Measurements from ENCODE around the gene KCNG1. TPM values are rescaled to one million over a fixed set of nuclear protein-coding genes. Genes with fewer than 3 reads are reported as not detected.

Gene KCNG1
- total and polyA plus RNA-seq, 2 of the 4 experiments (the other 2 are of a cell fraction), result 23.7 to 51.4 TPM

- H3K9ac ChIP-seq (ENCODE audit: low read depth, low read length), result no peak overlapping the region
- no peak overlapping the region for H3K4me2 ChIP-seq (ENCODE audit: low read depth, low read length)
- H3K14ac ChIP-seq (replicated peaks; ENCODE audit: low read depth, low read length), result no peak overlapping the region
- no CpG with 5 or more reads among the region's 9 CpGs for WGBS, 2 experiments (ENCODE audit: extremely low coverage in 2 of 2, insufficient read length in 1 of 2)
- no peak overlapping the region for H3K23ac ChIP-seq (ENCODE audit: low read depth, low read length)
- CTCF ChIA-PET, result no interaction called here
- no peak overlapping the region for H3K56ac ChIP-seq (ENCODE audit: extremely low read depth, insufficient read depth, low read length)
- H3K4me3 ChIP-seq (ENCODE audit: insufficient read depth, low read depth, low read length), result no peak overlapping the region
- no TSS peak for BruUV-seq (replicated peaks)
- no peak overlapping the region for H2AFZ ChIP-seq (replicated peaks; ENCODE audit: low read length, poor library complexity)
- no peak overlapping the region for H2BK15ac ChIP-seq (ENCODE audit: low read depth, low read length)
- no peak overlapping the region for H2BK20ac ChIP-seq (ENCODE audit: low read depth, low read length)
- no peak overlapping the region for H3K27ac ChIP-seq (ENCODE audit: insufficient read depth, low read length)
- H2AK5ac ChIP-seq (ENCODE audit: low read depth, low read length), result no peak overlapping the region
- peaks cover 55% of the 10 kb centered on the region for H3K27me3 ChIP-seq (ENCODE audit: control insufficient read depth, insufficient read depth, low read length)
- H4K20me1 ChIP-seq (ENCODE audit: insufficient read depth, low read length), result no peaks in the 10 kb centered on the region
- H3K18ac ChIP-seq (ENCODE audit: low read depth, low read length), result no peak overlapping the region
- no peak overlapping the region for H4K8ac ChIP-seq (ENCODE audit: low read depth in 2 of 2, low read length in 2 of 2)
- no peak overlapping the region for H2BK120ac ChIP-seq (ENCODE audit: low read depth, low read length)
- peaks cover 16% of the 10 kb centered on the region for H3K9me3 ChIP-seq (ENCODE audit: control insufficient read depth, insufficient read depth, low read length)
- dilution Hi-C loops (cut with HindIII; ENCODE audit: low sequenced_read_pairs, unreplicated experiment) (no loop called here), in situ Hi-C loops (cut with MboI; ENCODE audit: low sequenced_read_pairs) (no loop called here), intact Hi-C loops (cut with micrococcal nuclease) (no loop called here)
- no peaks in the 10 kb centered on the region for H3K79me1 ChIP-seq (ENCODE audit: low read depth in 1 of 2, low read length in 2 of 2)
- H3K4me1 ChIP-seq (ENCODE audit: control insufficient read depth, insufficient read depth, low read length), result no peaks in the 10 kb centered on the region
- DNase-seq, result no peak
- H3K9me1 ChIP-seq (ENCODE audit: insufficient read depth, low read length), result no peaks in the 10 kb centered on the region
- H3K4ac ChIP-seq (ENCODE audit: low read depth, low read length), result no peak overlapping the region
- H2AK9ac ChIP-seq (replicated peaks; ENCODE audit: low read depth, low read length, poor library complexity), result no peak overlapping the region
- H2BK5ac ChIP-seq (ENCODE audit: low read depth, low read length, poor library complexity, severe bottlenecking), result no peak overlapping the region
- no peaks in the 10 kb centered on the region for H3K36me3 ChIP-seq (ENCODE audit: control insufficient read depth, insufficient read depth, low read length)
- POLR2A ChIA-PET (ENCODE audit: unreplicated experiment), result no interaction called here
- TF ChIP-seq MAZ (IDR thresholded peaks at IDR 0.05; ENCODE audit: borderline replicate concordance, low read depth, low read length) (no peak), RFX5 (IDR thresholded peaks at IDR 0.05; ENCODE audit: low read depth, low read length) (no peak), RAD21 (IDR thresholded peaks at IDR 0.05; ENCODE audit: low read length) (no peak), MXI1 (IDR thresholded peaks at IDR 0.05; ENCODE audit: borderline replicate concordance, low read depth, low read length) (no peak), RCOR1 (IDR thresholded peaks at IDR 0.05; ENCODE audit: insufficient replicate concordance, low read length) (no peak), CTCF (conservative IDR thresholded peaks at IDR 0.05; ENCODE audit: low read depth, low read length) (no peak), BHLHE40 (IDR thresholded peaks at IDR 0.05; ENCODE audit: low read depth, low read length) (no peak), NFE2L2 (IDR thresholded peaks at IDR 0.05; ENCODE audit: low read depth, low read length) (no peak), SMC3 (IDR thresholded peaks at IDR 0.05; ENCODE audit: low read depth, low read length) (no peak), CEBPB (IDR thresholded peaks at IDR 0.05; ENCODE audit: low read depth, low read length) (no peak), POLR2A (IDR thresholded peaks at IDR 0.05; ENCODE audit: low read depth, low read length) (no peak), ELK1 (IDR thresholded peaks at IDR 0.05; ENCODE audit: borderline replicate concordance, low read depth, low read length) (no peak), MAFK (IDR thresholded peaks at IDR 0.05; ENCODE audit: low read depth, low read length) (no peak), CHD1 (IDR thresholded peaks at IDR 0.05; ENCODE audit: low read depth, low read length) (no peak), FOS (IDR thresholded peaks at IDR 0.05; ENCODE audit: low read depth, low read length) (no peak), USF2 (IDR thresholded peaks at IDR 0.05; ENCODE audit: low read depth, low read length) (no peak)
- no peak overlapping the region for H4K91ac ChIP-seq (ENCODE audit: insufficient read depth, low read depth, low read length)
- no peak for ATAC-seq (ENCODE audit: low read depth)
- H4K5ac ChIP-seq (ENCODE audit: low read depth, low read length), result no peak overlapping the region
Observed at GRCh38 chr20:51058017-51058416, 35.1 kb upstream of the KCNG1 start.

Measured in IMR-90 (cell line).